Neural cell (in vitro differentiated cells): ENCODE data around the gene UFD1. TPM values are rescaled to one million over a fixed set of nuclear protein-coding genes. Genes with fewer than 3 reads are reported as not detected.
A peak's percentile ranks its signal among the peaks of the same experiment; 100 is the strongest.

Experiments used
- H2AFZ ChIP-seq: fragments of 200-600, 300-800 bp; sonication (generic), shearing (Covaris generic); 2 replicates; pipeline ENCODE4 v1.6.0; 2014; ENCODE audit warnings: low read depth, mild to moderate bottlenecking, antibody characterized with exemption, low read length, moderate library complexity
- H3F3A ChIP-seq: fragments of 200-600 bp; shearing (Covaris generic); 2 replicates; pipeline ENCODE4 v1.6.1; 2016; ENCODE audit warnings: mild to moderate bottlenecking, moderate library complexity, mixed read lengths, antibody characterized with exemption, low read length; ENCODE audit not compliant: insufficient read depth, poor library complexity, severe bottlenecking
- H3K27ac ChIP-seq: fragments of 200-600, 300-800 bp; sonication (generic), shearing (Covaris generic); 2 replicates; pipeline ENCODE4 v1.5.1; 2014; ENCODE audit warnings: mild to moderate bottlenecking, low read length, moderate library complexity
- H3K27me3 ChIP-seq: fragments of 300-800, 200-600 bp; sonication (generic), shearing (Covaris generic); 2 replicates; pipeline ENCODE4 v1.6.0; 2014; ENCODE audit warnings: mild to moderate bottlenecking, low read depth, low read length, moderate library complexity; ENCODE audit not compliant: insufficient read depth
- H3K36me3 ChIP-seq: fragments of 300-800, 200-600 bp; sonication (generic), shearing (Covaris generic); 2 replicates; pipeline ENCODE4 v1.5.1; 2014; ENCODE audit warnings: mild to moderate bottlenecking, antibody characterized with exemption, low read length, moderate library complexity; ENCODE audit not compliant: insufficient read depth
- H3K4me2 ChIP-seq: fragments of 300-800, 200-600 bp; sonication (generic), shearing (Covaris generic); 2 replicates; pipeline ENCODE4 v1.6.0; 2014; ENCODE audit warnings: mild to moderate bottlenecking, low read length
- H3K4me3 ChIP-seq: fragments of 300-800, 200-600 bp; sonication (generic), shearing (Covaris generic); 2 replicates; pipeline ENCODE4 v1.5.1; 2014; ENCODE audit warnings: mild to moderate bottlenecking, low read length, moderate library complexity
- H3K79me2 ChIP-seq: fragments of 200-600 bp; shearing (Covaris generic); replicated peaks from 2 replicates; pipeline ENCODE4 v1.6.0; 2014; ENCODE audit warnings: mild to moderate bottlenecking, low read length, moderate library complexity; ENCODE audit not compliant: insufficient read depth
- H3K9ac ChIP-seq: fragments of 300-800, 200-600 bp; sonication (generic), shearing (Covaris generic); 2 replicates; pipeline ENCODE4 v1.6.1; 2016; ENCODE audit warnings: mild to moderate bottlenecking, low read length, mixed read lengths
- H3K9me2 ChIP-seq: fragments of 200-600 bp; shearing (Covaris generic); 2 replicates; pipeline ENCODE4 v1.6.1; 2016; ENCODE audit warnings: mild to moderate bottlenecking, low read length, mixed read lengths; ENCODE audit not compliant: insufficient read depth
- H3K9me3 ChIP-seq: fragments of 200-600, 300-800 bp; sonication (generic), shearing (Covaris generic); 2 replicates; pipeline ENCODE4 v1.6.1; 2016; ENCODE audit warnings: mild to moderate bottlenecking, mixed run types, low read length, moderate library complexity, mixed read lengths
- H4K20me1 ChIP-seq: fragments of 200-600 bp; shearing (Covaris generic); 2 replicates; pipeline ENCODE4 v1.6.1; 2016; ENCODE audit warnings: mild to moderate bottlenecking, mixed run types; ENCODE audit not compliant: insufficient read depth
- EP300 ChIP-seq: fragments of 450-650 bp; conservative IDR thresholded peaks from 2 replicates; pipeline ENCODE4 v1.6.1; 2014; ENCODE audit warnings: antibody characterized with exemption, mild to moderate bottlenecking, moderate library complexity; ENCODE audit not compliant: poor library complexity, severe bottlenecking
- EZH2 ChIP-seq: fragments of 200-600, 300-800 bp; shearing (Covaris generic), sonication (generic); IDR thresholded peaks from 2 replicates; pipeline ENCODE4 v1.6.1; 2014; ENCODE audit warnings: antibody characterized with exemption, low read length, borderline replicate concordance, mild to moderate bottlenecking; ENCODE audit not compliant: insufficient read depth, poor library complexity, severe bottlenecking
- MXI1 ChIP-seq: fragments of 450-650 bp; conservative IDR thresholded peaks from 2 replicates; pipeline ENCODE4 v1.6.1; 2014; ENCODE audit warnings: antibody characterized with exemption, mild to moderate bottlenecking; ENCODE audit not compliant: poor library complexity, severe bottlenecking
- POLR2AphosphoS5 ChIP-seq: IDR thresholded peaks from 2 replicates; pipeline ENCODE4 v1.6.1; 2012
- RAD21 ChIP-seq: fragments of 450-650 bp; conservative IDR thresholded peaks from 2 replicates; pipeline ENCODE4 v1.6.1; 2014; ENCODE audit warnings: antibody characterized with exemption, mild to moderate bottlenecking, moderate library complexity
- REST ChIP-seq: IDR thresholded peaks from 2 replicates; pipeline ENCODE4 v1.6.1; 2012; ENCODE audit warnings: borderline replicate concordance
- SMC3 ChIP-seq: fragments of 450-650 bp; conservative IDR thresholded peaks from 2 replicates; pipeline ENCODE4 v1.6.1; 2014; ENCODE audit warnings: antibody characterized with exemption, mild to moderate bottlenecking, moderate library complexity; ENCODE audit not compliant: poor library complexity
- TAF1 ChIP-seq: IDR thresholded peaks from 2 replicates; pipeline ENCODE4 v1.6.1; 2012; ENCODE audit warnings: low read depth
- polyA minus RNA-seq: library from RNA; depleted of rRNA, polyadenylated mRNA; stranded (reverse); fragments of >200 nt; gene quantifications from 2 replicates; pipeline ENCODE4 v1.2.3, GENCODE V29; 2014
- polyA plus RNA-seq: library from polyadenylated mRNA; depleted of rRNA; stranded (reverse); fragments of >200 nt; gene quantifications from 2 replicates; pipeline ENCODE4 v1.2.3, GENCODE V29; 2014
- TF ChIP-seq, protein P1 (sequence below): fragments of 450-650 bp; IDR thresholded peaks from 2 replicates; pipeline ENCODE4 v1.5.1; 2014; ENCODE audit warnings: antibody characterized with exemption, mild to moderate bottlenecking, moderate library complexity; ENCODE audit not compliant: poor library complexity, severe bottlenecking

UFD1 gene, protein sequence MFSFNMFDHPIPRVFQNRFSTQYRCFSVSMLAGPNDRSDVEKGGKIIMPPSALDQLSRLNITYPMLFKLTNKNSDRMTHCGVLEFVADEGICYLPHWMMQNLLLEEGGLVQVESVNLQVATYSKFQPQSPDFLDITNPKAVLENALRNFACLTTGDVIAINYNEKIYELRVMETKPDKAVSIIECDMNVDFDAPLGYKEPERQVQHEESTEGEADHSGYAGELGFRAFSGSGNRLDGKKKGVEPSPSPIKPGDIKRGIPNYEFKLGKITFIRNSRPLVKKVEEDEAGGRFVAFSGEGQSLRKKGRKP
- polyA plus RNA-seq (56.9 and 58.3 TPM in 2 replicates), polyA minus RNA-seq (28.7 and 35.4 TPM in 2 replicates)

DNA sequence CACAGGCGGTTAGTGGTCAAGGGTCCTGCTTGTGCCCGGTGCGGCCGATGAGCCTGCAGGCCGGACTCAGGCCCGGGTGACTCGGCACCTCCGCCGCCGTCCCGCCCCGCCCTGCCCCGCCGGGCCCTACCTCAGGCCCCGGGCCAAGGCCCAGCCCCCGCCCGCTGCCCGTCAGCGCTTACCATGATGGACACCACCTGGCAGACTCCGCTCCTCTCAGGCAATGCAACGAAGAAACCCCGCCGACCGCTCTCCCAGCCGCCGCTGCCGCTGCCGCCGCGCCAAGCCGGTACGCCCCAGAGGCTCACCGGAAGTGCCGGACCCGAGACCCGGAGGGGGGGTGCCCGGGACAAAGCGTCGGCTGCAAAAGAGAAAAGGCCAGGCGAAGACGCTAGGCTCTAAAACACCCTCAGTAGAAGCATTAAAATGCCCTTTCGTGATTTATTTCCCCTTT lies at the start of gene UFD1:
Gene UFD1, minus strand, starts transcription at position 293 of the 454 bp plus-strand sequence. Its CDS starts 108 bp downstream, at position 185.
- Histone ChIP-seq H3K36me3 (no peaks in the 10 kb centered on the region), H3K9me2 (no peaks in the 10 kb centered on the region), H4K20me1 (no peaks in the 10 kb centered on the region), H3F3A (no peaks in the 10 kb centered on the region), H3K4me3 (peak within 1 kb of the TSS; percentile 84), H2AFZ (peak within 1 kb of the TSS; percentile 51), H3K27ac (peak within 1 kb of the TSS; percentile 82), H3K9me3 (no peaks in the 10 kb centered on the region), H3K79me2 (peaks cover 19% of the 10 kb centered on the region), H3K27me3 (no peaks in the 10 kb centered on the region), H3K9ac (peak within 1 kb of the TSS; percentile 73), H3K4me2 (peak within 1 kb of the TSS; percentile 79)
- TF ChIP-seq POLR2AphosphoS5 (peak; percentile 60), SMC3 (peak; percentile 3), EZH2 (no peak)
- TF ChIP-seq, protein P1, sequence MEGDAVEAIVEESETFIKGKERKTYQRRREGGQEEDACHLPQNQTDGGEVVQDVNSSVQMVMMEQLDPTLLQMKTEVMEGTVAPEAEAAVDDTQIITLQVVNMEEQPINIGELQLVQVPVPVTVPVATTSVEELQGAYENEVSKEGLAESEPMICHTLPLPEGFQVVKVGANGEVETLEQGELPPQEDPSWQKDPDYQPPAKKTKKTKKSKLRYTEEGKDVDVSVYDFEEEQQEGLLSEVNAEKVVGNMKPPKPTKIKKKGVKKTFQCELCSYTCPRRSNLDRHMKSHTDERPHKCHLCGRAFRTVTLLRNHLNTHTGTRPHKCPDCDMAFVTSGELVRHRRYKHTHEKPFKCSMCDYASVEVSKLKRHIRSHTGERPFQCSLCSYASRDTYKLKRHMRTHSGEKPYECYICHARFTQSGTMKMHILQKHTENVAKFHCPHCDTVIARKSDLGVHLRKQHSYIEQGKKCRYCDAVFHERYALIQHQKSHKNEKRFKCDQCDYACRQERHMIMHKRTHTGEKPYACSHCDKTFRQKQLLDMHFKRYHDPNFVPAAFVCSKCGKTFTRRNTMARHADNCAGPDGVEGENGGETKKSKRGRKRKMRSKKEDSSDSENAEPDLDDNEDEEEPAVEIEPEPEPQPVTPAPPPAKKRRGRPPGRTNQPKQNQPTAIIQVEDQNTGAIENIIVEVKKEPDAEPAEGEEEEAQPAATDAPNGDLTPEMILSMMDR = no peak

GRCh38 chr22:19527861-19528417 lies 48.9 kb upstream of the UFD1 start:
- no peak overlapping the region for H3K9ac ChIP-seq
- no peaks in the 10 kb centered on the region for H3K79me2 ChIP-seq
- no peak overlapping the region for H3K4me3 ChIP-seq
- TF ChIP-seq MXI1 (no peak), RAD21 (no peak), REST (no peak), SMC3 (no peak), EP300 (no peak), EZH2 (no peak), POLR2AphosphoS5 (no peak), TAF1 (no peak)
- TF ChIP-seq, protein P1 = no peak
- H3F3A ChIP-seq = no peaks in the 10 kb centered on the region
- H3K27me3 ChIP-seq = peaks cover 31% of the 10 kb centered on the region
- H3K27ac ChIP-seq = no peak overlapping the region
- H3K9me2 ChIP-seq = no peaks in the 10 kb centered on the region
- no peaks in the 10 kb centered on the region for H3K36me3 ChIP-seq
- no peak overlapping the region for H3K4me2 ChIP-seq
- H3K9me3 ChIP-seq = no peaks in the 10 kb centered on the region
- no peak overlapping the region for H2AFZ ChIP-seq
- no peaks in the 10 kb centered on the region for H4K20me1 ChIP-seq
